Uterus (tissue), 2 donors: ENCODE data around the gene GLCCI1.

Experiments
- POLR2A ChIP-seq, 2 donors: fragments of 450-650 bp; IDR thresholded peaks; one replicate each; pipeline ENCODE4 v1.6.1; 2016; ENCODE audit warnings: antibody characterized with exemption in 2 of 2, mild to moderate bottlenecking in 1 of 2, moderate library complexity in 1 of 2
- TF ChIP-seq, protein P1 (sequence below), 4 experiments: fragments of 200-600 bp in 2 of 4; fragments of 450-650 bp in 2 of 4; sonication (generic) in 2 of 4; IDR thresholded peaks; one replicate each; pipeline ENCODE4 v1.5.1; 2016 to 2019; ENCODE audit warnings: antibody characterized with exemption in 4 of 4, mild to moderate bottlenecking in 2 of 4, moderate library complexity in 1 of 4

- TF ChIP-seq, protein P1, sequence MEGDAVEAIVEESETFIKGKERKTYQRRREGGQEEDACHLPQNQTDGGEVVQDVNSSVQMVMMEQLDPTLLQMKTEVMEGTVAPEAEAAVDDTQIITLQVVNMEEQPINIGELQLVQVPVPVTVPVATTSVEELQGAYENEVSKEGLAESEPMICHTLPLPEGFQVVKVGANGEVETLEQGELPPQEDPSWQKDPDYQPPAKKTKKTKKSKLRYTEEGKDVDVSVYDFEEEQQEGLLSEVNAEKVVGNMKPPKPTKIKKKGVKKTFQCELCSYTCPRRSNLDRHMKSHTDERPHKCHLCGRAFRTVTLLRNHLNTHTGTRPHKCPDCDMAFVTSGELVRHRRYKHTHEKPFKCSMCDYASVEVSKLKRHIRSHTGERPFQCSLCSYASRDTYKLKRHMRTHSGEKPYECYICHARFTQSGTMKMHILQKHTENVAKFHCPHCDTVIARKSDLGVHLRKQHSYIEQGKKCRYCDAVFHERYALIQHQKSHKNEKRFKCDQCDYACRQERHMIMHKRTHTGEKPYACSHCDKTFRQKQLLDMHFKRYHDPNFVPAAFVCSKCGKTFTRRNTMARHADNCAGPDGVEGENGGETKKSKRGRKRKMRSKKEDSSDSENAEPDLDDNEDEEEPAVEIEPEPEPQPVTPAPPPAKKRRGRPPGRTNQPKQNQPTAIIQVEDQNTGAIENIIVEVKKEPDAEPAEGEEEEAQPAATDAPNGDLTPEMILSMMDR (IDR thresholded peaks at IDR 0.05), result no peak
- no peak for TF ChIP-seq POLR2A (IDR thresholded peaks at IDR 0.05)
Measured at GRCh38 chr7:7946486-7946885, 22.1 kb upstream of the GLCCI1 start.
